Endothelial cell of umbilical vein (primary cell): ENCODE results near the gene SMPD1. TPM values are rescaled to one million over a fixed set of nuclear protein-coding genes. Genes with fewer than 3 reads are reported as not detected.

Source experiments
- BruUV-seq: library from RNA; stranded (reverse); fragments of 400-500 nt; replicated peaks from 2 replicates; lab custom pipeline; 2021; lab: Mats Ljungman, UMichigan
- CTCF ChIA-PET: fragments of 300-600, 350-600 bp; sonication (Branson Sonifier 250); formaldehyde crosslinking; loops from one replicate; lab custom pipeline; 2021; ENCODE audit warnings: antibody characterized with exemption, inconsistent platforms; lab: Charles Lee
- POLR2A ChIA-PET: fragments of 300-600, 350-600 bp; sonication (Branson Sonifier 250); formaldehyde crosslinking; loops from one replicate; lab custom pipeline; 2021; ENCODE audit warnings: antibody characterized with exemption, inconsistent platforms; lab: Charles Lee
- DNase-seq: peaks from one replicate; pipeline ENCODE4 v3.0.0-alpha.2; 2011; ENCODE audit warnings: low read depth, low spot score
- FAIRE-seq: peaks from 2 replicates; lab custom pipeline; 2011; peaks lifted over from hg19 to GRCh38; lab: Jason Lieb, UNC
- H2AFZ ChIP-seq: 2 replicates; pipeline ENCODE4 v1.6.0; 2012; ENCODE audit warnings: low read depth, low read length, control low read depth, inconsistent platforms
- H3K27ac ChIP-seq: 2 replicates; pipeline ENCODE4 v1.5.1; 2011; ENCODE audit warnings: low read depth, mild to moderate bottlenecking, control low read depth, low read length, moderate library complexity; ENCODE audit not compliant: insufficient read depth
- H3K27me3 ChIP-seq, 2 experiments: 2 replicates each; pipeline versions ENCODE4 v1.6.0 to v1.6.1; 2011; ENCODE audit warnings: low read length in 2 of 2, mixed read lengths in 1 of 2; ENCODE audit not compliant: control insufficient read depth in 2 of 2, insufficient read depth in 2 of 2
- H3K36me3 ChIP-seq, 2 experiments: 2 replicates in 1 of 2; 3 replicates in 1 of 2; pipeline ENCODE4 v1.5.1; 2011; ENCODE audit warnings: low read length in 2 of 2, mild to moderate bottlenecking in 1 of 2, moderate library complexity in 1 of 2; ENCODE audit not compliant: control insufficient read depth in 2 of 2, insufficient read depth in 2 of 2; ENCODE audit errors: extremely low read depth in 1 of 2
- H3K4me1 ChIP-seq: 3 replicates; pipeline ENCODE4 v1.5.1; 2011; ENCODE audit warnings: mild to moderate bottlenecking, low read length; ENCODE audit not compliant: control insufficient read depth, insufficient read depth; ENCODE audit errors: extremely low read depth
- H3K4me2 ChIP-seq: 2 replicates; pipeline ENCODE4 v1.6.1; 2011; ENCODE audit warnings: low read length, control low read depth, mixed read lengths; ENCODE audit not compliant: insufficient read depth
- H3K4me3 ChIP-seq, 3 experiments: fragments of 200-600 bp in 1 of 3; sonication (generic), shearing (Covaris generic) in 1 of 3; replicated peaks in 1 of 3; 2 replicates each; pipeline ENCODE4 v1.5.1; 2011 to 2016; ENCODE audit warnings: control low read depth in 3 of 3, low read length in 3 of 3, mild to moderate bottlenecking in 2 of 3, inconsistent platforms in 1 of 3, low read depth in 1 of 3, moderate library complexity in 1 of 3; ENCODE audit not compliant: insufficient read depth in 1 of 3
- H3K79me2 ChIP-seq: 2 replicates; pipeline ENCODE4 v1.6.0; 2012; ENCODE audit warnings: low read length, inconsistent platforms; ENCODE audit not compliant: control insufficient read depth, insufficient read depth
- H3K9ac ChIP-seq: replicated peaks from 2 replicates; pipeline ENCODE3; 2011; ENCODE audit warnings: low read length, control low read depth; ENCODE audit not compliant: insufficient read depth; ENCODE audit errors: extremely low read depth
- H3K9me1 ChIP-seq: replicated peaks from 3 replicates; pipeline ENCODE4 v1.6.0; 2011; ENCODE audit warnings: mild to moderate bottlenecking, low read length; ENCODE audit not compliant: control insufficient read depth, insufficient read depth; ENCODE audit errors: extremely low read depth
- H3K9me3 ChIP-seq: replicated peaks from 2 replicates; pipeline ENCODE4 v1.5.1; 2012; ENCODE audit warnings: low read length, inconsistent platforms; ENCODE audit not compliant: control insufficient read depth, insufficient read depth
- H4K20me1 ChIP-seq: replicated peaks from 2 replicates; pipeline ENCODE3; 2011; ENCODE audit warnings: mild to moderate bottlenecking, low read length; ENCODE audit not compliant: control insufficient read depth, insufficient read depth; ENCODE audit errors: extremely low read depth
- EZH2 ChIP-seq: IDR thresholded peaks from 2 replicates; pipeline ENCODE4 v1.6.1; 2012; ENCODE audit warnings: borderline replicate concordance, low read depth, mild to moderate bottlenecking, moderate library complexity, low read length, inconsistent platforms; ENCODE audit not compliant: severe bottlenecking
- FOS ChIP-seq: IDR thresholded peaks from 2 replicates; pipeline ENCODE4 v1.6.1; 2011; ENCODE audit warnings: mild to moderate bottlenecking, low read length, moderate library complexity, borderline replicate concordance; ENCODE audit not compliant: insufficient read depth
- GATA2 ChIP-seq: IDR thresholded peaks from 2 replicates; pipeline ENCODE4 v1.7.0; 2011; ENCODE audit warnings: low read depth, mild to moderate bottlenecking, moderate library complexity, mixed read lengths, low read length; ENCODE audit not compliant: insufficient read length, insufficient read depth
- MYC ChIP-seq: IDR thresholded peaks from one replicate; pipeline ENCODE4 v1.6.1; 2011; ENCODE audit warnings: mild to moderate bottlenecking, low read depth, low read length
- dilution Hi-C: fragments of 300-500 bp; cut with MboI; formaldehyde crosslinking; loops from one replicate; pipeline ENCODE4 v1.15.0; 2019; ENCODE audit warnings: low sequenced_read_pairs; ENCODE audit not compliant: extremely low pct_ligation_motif_present
- intact Hi-C: fragments of 100-400 bp; cut with micrococcal nuclease; formaldehyde crosslinking; loops from one replicate; pipeline ENCODE4 v1.10.0; 2022
- polyA plus RNA-seq, 4 experiments: library from polyadenylated mRNA; depleted of rRNA in 3 of 4; stranded (reverse) in 3 of 4; unstranded in 1 of 4; fragments of >200 nt; gene quantifications; 2 replicates each; pipeline versions ENCODE4 v1.2.1 to v1.2.3, GENCODE V29; 2011 to 2012; ENCODE audit warnings: missing spikeins in 1 of 4
- total RNA-seq: library from RNA; stranded (reverse); gene quantifications from 2 replicates; pipeline ENCODE4 v1.2.3, GENCODE V29; 2021

The SMPD1 gene
- total and polyA plus RNA-seq, 2 donors (not counting 3 experiments of a cell fraction or from before 2014, with no cell fraction given), result 58.9 to 93.6 TPM

GRCh38 chr11:6420677-6421076 lies 30.4 kb downstream of the SMPD1 start:
- Histone ChIP-seq H3K4me1 (peaks cover 10% of the 10 kb centered on the region), H2AFZ (no peak overlapping the region), H3K27ac (no peak overlapping the region), H3K9me1 (no peaks in the 10 kb centered on the region), H3K36me3 (no peaks in the 10 kb centered on the region), H3K4me3 (no peak overlapping the region), H3K79me2 (no peaks in the 10 kb centered on the region), H3K27me3 (peaks cover 7 to 14% of the 10 kb centered on the region in 2 experiments), H3K9ac (no peak overlapping the region), H4K20me1 (no peaks in the 10 kb centered on the region), H3K4me2 (no peak overlapping the region), H3K9me3 (no peaks in the 10 kb centered on the region)
- DNase-seq (no peak), FAIRE-seq (no peak)
- BruUV-seq, result no TSS peak
- intact Hi-C loops (no loop called here), dilution Hi-C loops (no loop called here)
- ChIA-PET CTCF (interaction anchor here (1.2 to 1.6 kb wide), 2 partner anchors 9 to 23 kb away, joined by 5 to 8 read pairs; no protein-coding TSS in a partner anchor), POLR2A (no interaction called here)
- TF ChIP-seq FOS, result no peak

- Histone ChIP-seq H3K9ac (no peak overlapping the region), H3K27ac (no peak overlapping the region), H3K27me3 (peaks cover 6 to 14% of the 10 kb centered on the region in 2 experiments), H3K9me1 (no peaks in the 10 kb centered on the region), H4K20me1 (no peaks in the 10 kb centered on the region), H3K79me2 (no peaks in the 10 kb centered on the region), H3K4me3 (no peak overlapping the region), H3K9me3 (no peaks in the 10 kb centered on the region), H3K4me2 (no peak overlapping the region), H2AFZ (no peak overlapping the region), H3K36me3 (no peaks in the 10 kb centered on the region), H3K4me1 (no peaks in the 10 kb centered on the region)
- POLR2A ChIA-PET, result no interaction called here
- FAIRE-seq (no peak), DNase-seq (no peak)
- intact Hi-C loops, result no loop called here
- TF ChIP-seq MYC (no peak), GATA2 (no peak), EZH2 (no peak)
- no TSS peak for BruUV-seq
- CTCF ChIA-PET, result interaction anchor here (0.7 to 2.9 kb wide), 6 partner anchors 11 to 279 kb away, joined by 4 to 19 read pairs (median 8); partner anchors contain the start of gene HPX
- dilution Hi-C loops, result no loop called here
Measured at GRCh38 chr11:6427516-6427915, 37.2 kb downstream of the SMPD1 start.
